Astrocyte (in vitro differentiated cells and primary cell): Measurements from ENCODE around the gene ESPNL. TPM values are rescaled to one million over a fixed set of nuclear protein-coding genes. Genes with fewer than 3 reads are reported as not detected.

Experiments
- DNase-seq: peaks from one replicate; pipeline ENCODE4 v3.0.0-alpha.2; 2010; ENCODE audit warnings: low read depth
- FAIRE-seq: peaks from 2 replicates; lab custom pipeline; 2011; peaks lifted over from hg19 to GRCh38; lab: Jason Lieb, UNC
- H2AFZ ChIP-seq: 2 replicates; pipeline ENCODE4 v1.6.0; 2012; ENCODE audit warnings: low read depth, low read length, inconsistent platforms
- H3K27ac ChIP-seq: 2 replicates; pipeline ENCODE4 v1.5.1; 2011; ENCODE audit warnings: low read depth, low read length, inconsistent platforms
- H3K27me3 ChIP-seq: 2 replicates; pipeline ENCODE4 v1.6.0; 2011; ENCODE audit warnings: low read length, inconsistent platforms; ENCODE audit not compliant: insufficient read depth
- H3K36me3 ChIP-seq: 2 replicates; pipeline ENCODE4 v1.5.1; 2011; ENCODE audit warnings: low read length, inconsistent platforms; ENCODE audit not compliant: insufficient read depth
- H3K4me1 ChIP-seq: 2 replicates; pipeline ENCODE4 v1.5.1; 2011; ENCODE audit warnings: low read length, inconsistent platforms; ENCODE audit not compliant: insufficient read depth
- H3K4me2 ChIP-seq: 2 replicates; pipeline ENCODE4 v1.6.0; 2012; ENCODE audit warnings: low read length, inconsistent platforms
- H3K4me3 ChIP-seq: 2 replicates; pipeline ENCODE4 v1.5.1; 2011; ENCODE audit warnings: low read depth, mild to moderate bottlenecking, low read length, inconsistent platforms; ENCODE audit not compliant: insufficient read depth
- H3K79me2 ChIP-seq: 2 replicates; pipeline ENCODE4 v1.6.0; 2012; ENCODE audit warnings: mild to moderate bottlenecking, low read length, inconsistent platforms; ENCODE audit not compliant: insufficient read depth
- H3K9ac ChIP-seq: 2 replicates; pipeline ENCODE4 v1.6.0; 2012; ENCODE audit warnings: mild to moderate bottlenecking, low read length, inconsistent platforms
- H3K9me3 ChIP-seq: 2 replicates; pipeline ENCODE4 v1.5.1; 2012; ENCODE audit warnings: low read depth, mild to moderate bottlenecking, low read length, inconsistent platforms; ENCODE audit not compliant: insufficient read depth
- H4K20me1 ChIP-seq: 2 replicates; pipeline ENCODE4 v1.6.0; 2012; ENCODE audit warnings: low read length, inconsistent platforms; ENCODE audit not compliant: insufficient read depth
- H3K27ac Mint-ChIP-seq: one replicate; pipeline ENCODE4 v1.8.0; 2021; ENCODE audit warnings: mild to moderate bottlenecking, mixed read lengths; ENCODE audit not compliant: unreplicated experiment
- H3K27me3 Mint-ChIP-seq: one replicate; pipeline ENCODE4 v1.8.0; 2021; ENCODE audit warnings: low read depth, mixed read lengths; ENCODE audit not compliant: unreplicated experiment
- H3K36me3 Mint-ChIP-seq: one replicate; pipeline ENCODE4 v1.8.0; 2021; ENCODE audit warnings: low read depth, mixed read lengths; ENCODE audit not compliant: unreplicated experiment
- H3K4me1 Mint-ChIP-seq: one replicate; pipeline ENCODE4 v1.8.0; 2021; ENCODE audit warnings: low read depth, mixed read lengths; ENCODE audit not compliant: unreplicated experiment
- H3K4me3 Mint-ChIP-seq: one replicate; pipeline ENCODE4 v1.8.0; 2021; ENCODE audit warnings: mild to moderate bottlenecking, moderate library complexity, mixed read lengths; ENCODE audit not compliant: unreplicated experiment
- H3K9me3 Mint-ChIP-seq: one replicate; pipeline ENCODE4 v1.8.0; 2021; ENCODE audit warnings: mild to moderate bottlenecking, mixed read lengths; ENCODE audit not compliant: unreplicated experiment
- EZH2 ChIP-seq: IDR thresholded peaks from 2 replicates; pipeline ENCODE4 v1.6.1; 2012; ENCODE audit warnings: mild to moderate bottlenecking, low read length, inconsistent platforms; ENCODE audit not compliant: insufficient read depth
- total RNA-seq: library from RNA; stranded (reverse); gene quantifications from 2 replicates; pipeline ENCODE4 v1.2.1, GENCODE V29; 2021
- TF ChIP-seq, protein P1 (sequence below): IDR thresholded peaks from 2 replicates; pipeline ENCODE4 v1.5.1; 2011; ENCODE audit warnings: low read depth, mild to moderate bottlenecking, inconsistent platforms, low read length, moderate library complexity; ENCODE audit not compliant: insufficient read depth

Gene ESPNL
- total RNA-seq, 1 donor from 2014 or later: not detected

DNA sequence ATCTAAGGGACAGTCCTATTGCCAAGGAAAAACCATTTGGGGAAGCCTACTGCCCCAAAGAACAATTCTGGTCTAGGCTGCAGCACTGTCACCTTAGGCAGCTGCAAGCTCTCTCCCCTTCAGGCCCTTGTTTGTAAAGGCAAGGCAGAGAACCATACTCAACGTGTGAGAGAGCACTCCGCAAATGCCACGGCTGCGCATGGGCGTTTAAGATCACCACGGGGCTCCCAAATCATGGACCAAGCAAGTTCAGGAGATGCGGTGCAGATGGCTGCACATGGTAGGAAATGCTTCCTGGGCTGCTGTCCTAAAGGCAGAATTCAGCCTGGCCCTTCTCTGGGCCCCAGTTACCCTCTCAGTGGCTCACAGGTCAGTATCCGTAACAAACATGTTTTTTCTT is 74.2 kb downstream of the ESPNL start:
- Mint-ChIP-seq H3K36me3 (peaks cover 21% of the 10 kb centered on the region), H3K27ac (no peak overlapping the region), H3K4me1 (peaks cover 10% of the 10 kb centered on the region), H3K4me3 (no peak overlapping the region), H3K9me3 (no peaks in the 10 kb centered on the region), H3K27me3 (no peaks in the 10 kb centered on the region)
- H3K9ac ChIP-seq: no peak overlapping the region
- H3K27ac ChIP-seq: no peak overlapping the region
- DNase-seq (no peak), FAIRE-seq (no peak)
- H4K20me1 ChIP-seq: peaks cover under 1% of the 10 kb centered on the region
- H2AFZ ChIP-seq: no peak overlapping the region
- H3K4me2 ChIP-seq: no peak overlapping the region
- TF ChIP-seq, protein P1, sequence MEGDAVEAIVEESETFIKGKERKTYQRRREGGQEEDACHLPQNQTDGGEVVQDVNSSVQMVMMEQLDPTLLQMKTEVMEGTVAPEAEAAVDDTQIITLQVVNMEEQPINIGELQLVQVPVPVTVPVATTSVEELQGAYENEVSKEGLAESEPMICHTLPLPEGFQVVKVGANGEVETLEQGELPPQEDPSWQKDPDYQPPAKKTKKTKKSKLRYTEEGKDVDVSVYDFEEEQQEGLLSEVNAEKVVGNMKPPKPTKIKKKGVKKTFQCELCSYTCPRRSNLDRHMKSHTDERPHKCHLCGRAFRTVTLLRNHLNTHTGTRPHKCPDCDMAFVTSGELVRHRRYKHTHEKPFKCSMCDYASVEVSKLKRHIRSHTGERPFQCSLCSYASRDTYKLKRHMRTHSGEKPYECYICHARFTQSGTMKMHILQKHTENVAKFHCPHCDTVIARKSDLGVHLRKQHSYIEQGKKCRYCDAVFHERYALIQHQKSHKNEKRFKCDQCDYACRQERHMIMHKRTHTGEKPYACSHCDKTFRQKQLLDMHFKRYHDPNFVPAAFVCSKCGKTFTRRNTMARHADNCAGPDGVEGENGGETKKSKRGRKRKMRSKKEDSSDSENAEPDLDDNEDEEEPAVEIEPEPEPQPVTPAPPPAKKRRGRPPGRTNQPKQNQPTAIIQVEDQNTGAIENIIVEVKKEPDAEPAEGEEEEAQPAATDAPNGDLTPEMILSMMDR: no peak
- TF ChIP-seq EZH2: no peak
- H3K9me3 ChIP-seq: no peaks in the 10 kb centered on the region
- H3K4me1 ChIP-seq: peaks cover 16% of the 10 kb centered on the region
- no peak overlapping the region for H3K4me3 ChIP-seq
- H3K79me2 ChIP-seq: no peaks in the 10 kb centered on the region
- peaks cover 45% of the 10 kb centered on the region for H3K36me3 ChIP-seq
- H3K27me3 ChIP-seq: no peaks in the 10 kb centered on the region

DNA sequence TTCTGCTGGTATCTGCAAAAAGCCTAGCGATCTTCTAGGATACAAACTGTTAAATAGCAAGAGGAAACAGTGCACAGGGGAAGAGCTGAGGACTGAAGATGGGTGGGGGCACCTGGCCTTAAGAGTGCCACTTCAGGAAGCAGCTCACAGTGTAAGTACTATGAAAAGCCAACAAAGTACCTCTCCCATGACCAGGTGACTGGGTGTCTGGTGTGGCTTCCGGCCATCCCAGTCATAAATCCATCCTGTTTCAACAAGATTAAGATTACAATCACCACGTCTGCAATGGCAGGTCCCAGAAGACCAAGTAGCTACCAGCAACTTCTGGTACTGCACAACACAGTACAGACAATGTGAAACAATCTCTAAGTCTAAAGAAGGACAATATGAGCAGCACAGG is 74.6 kb downstream of the ESPNL start:
- Histone ChIP-seq H3K9ac (no peak overlapping the region), H3K27me3 (no peaks in the 10 kb centered on the region), H3K9me3 (no peaks in the 10 kb centered on the region), H3K27ac (no peak overlapping the region), H3K36me3 (peaks cover 50% of the 10 kb centered on the region), H3K4me3 (no peak overlapping the region), H3K4me1 (peaks cover 12% of the 10 kb centered on the region), H4K20me1 (peaks cover 4% of the 10 kb centered on the region), H3K79me2 (no peaks in the 10 kb centered on the region), H3K4me2 (no peak overlapping the region), H2AFZ (no peak overlapping the region)
- Mint-ChIP-seq H3K27me3 (no peaks in the 10 kb centered on the region), H3K4me1 (peaks cover 6% of the 10 kb centered on the region), H3K36me3 (peaks cover 25% of the 10 kb centered on the region), H3K4me3 (no peak overlapping the region), H3K9me3 (no peaks in the 10 kb centered on the region), H3K27ac (no peak overlapping the region)
- DNase-seq (no peak), FAIRE-seq (no peak)
- no peak for TF ChIP-seq EZH2
- TF ChIP-seq, protein P1: no peak

DNA sequence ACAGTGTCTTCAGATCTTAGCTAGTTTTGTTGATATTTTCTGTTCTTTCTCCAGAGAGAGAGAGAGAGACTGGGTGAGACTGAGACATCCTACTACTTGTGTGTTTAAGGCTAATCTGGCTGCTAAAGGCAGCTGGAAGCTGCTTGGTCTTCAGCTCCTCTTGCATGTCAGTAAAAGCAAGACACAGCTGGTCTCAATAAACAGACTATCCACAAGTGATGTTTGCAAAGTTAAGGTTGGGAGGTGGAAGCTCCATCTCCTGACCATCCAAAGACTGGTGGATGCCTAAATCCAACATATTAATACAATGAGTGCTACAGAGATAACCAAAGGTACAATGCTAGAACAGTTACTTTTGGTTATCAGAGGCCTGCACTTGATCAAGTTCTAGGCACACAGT is 76.5 kb downstream of the ESPNL start:
- no peak overlapping the region for H3K4me3 ChIP-seq
- H4K20me1 ChIP-seq: peaks cover 5% of the 10 kb centered on the region
- Mint-ChIP-seq H3K27ac (no peak overlapping the region), H3K27me3 (no peaks in the 10 kb centered on the region), H3K36me3 (peaks cover 25% of the 10 kb centered on the region), H3K9me3 (no peaks in the 10 kb centered on the region), H3K4me3 (no peak overlapping the region), H3K4me1 (no peaks in the 10 kb centered on the region)
- no peak overlapping the region for H3K9ac ChIP-seq
- H3K27ac ChIP-seq: no peak overlapping the region
- no peaks in the 10 kb centered on the region for H3K27me3 ChIP-seq
- H3K36me3 ChIP-seq: peaks cover 61% of the 10 kb centered on the region
- no peaks in the 10 kb centered on the region for H3K79me2 ChIP-seq
- H3K4me1 ChIP-seq: no peaks in the 10 kb centered on the region
- H2AFZ ChIP-seq: no peak overlapping the region
- FAIRE-seq: no peak
- no peak overlapping the region for H3K4me2 ChIP-seq
- TF ChIP-seq EZH2: no peak
- TF ChIP-seq, protein P1: no peak
- no peaks in the 10 kb centered on the region for H3K9me3 ChIP-seq
- DNase-seq: no peak
